WI38 (cell line): ENCODE results near the gene DDX24.

ENCODE experiments used
- H3K4me3 ChIP-seq: 2 replicates; pipeline ENCODE4 v1.5.1; 2011; ENCODE audit warnings: low read depth, mild to moderate bottlenecking, control low read depth, low read length
- TF ChIP-seq, protein P1 (sequence below): IDR thresholded peaks from 2 replicates; pipeline ENCODE4 v1.5.1; 2012; ENCODE audit warnings: low read depth, mild to moderate bottlenecking, control low read depth, low read length

DDX24 gene

DNA sequence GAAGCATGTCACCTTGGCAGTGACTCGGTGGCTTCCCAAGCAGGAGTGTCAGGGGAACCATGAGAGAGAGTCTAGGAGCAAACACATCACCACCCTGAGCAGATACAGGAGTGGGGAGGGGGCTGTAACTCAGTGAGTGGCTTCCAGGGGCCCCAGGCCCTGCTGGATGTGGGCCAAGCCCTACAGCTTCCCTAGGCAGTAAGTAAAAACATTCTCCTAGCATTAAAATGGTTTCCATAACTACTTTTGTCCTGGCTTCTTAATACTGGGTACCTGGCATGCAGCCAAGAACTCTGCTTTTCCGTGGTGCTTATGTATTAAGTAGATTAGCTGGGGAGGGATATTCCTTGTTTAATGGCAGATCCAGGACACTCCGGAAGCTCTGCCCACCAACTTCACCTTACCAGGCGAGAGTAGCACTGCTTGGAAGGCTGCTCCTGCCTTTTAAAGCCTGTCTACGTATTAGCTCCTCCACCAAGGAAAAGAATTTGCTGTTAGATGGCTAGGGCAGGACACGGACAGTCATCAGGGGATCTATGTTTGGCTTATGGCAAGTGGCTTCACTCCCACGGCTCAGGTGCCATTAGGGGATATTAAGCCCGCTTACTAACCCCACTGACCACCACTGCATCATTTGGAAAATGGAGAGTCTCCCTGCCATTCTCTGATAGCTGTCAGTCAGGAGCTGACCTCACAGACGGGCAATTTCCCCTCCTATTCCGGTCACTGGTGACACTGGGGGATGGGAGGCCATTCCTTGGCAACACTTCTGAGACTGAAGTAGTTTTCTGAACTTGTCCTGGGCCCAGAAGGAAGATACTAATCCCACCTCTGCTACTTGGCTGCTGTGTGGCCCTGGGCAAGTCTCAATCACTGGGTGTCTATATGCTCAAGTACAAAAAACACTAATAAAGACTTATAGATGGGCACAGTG lies 32.0 kb downstream of the DDX24 start:
- no peak overlapping the region for H3K4me3 ChIP-seq
- TF ChIP-seq, protein P1, sequence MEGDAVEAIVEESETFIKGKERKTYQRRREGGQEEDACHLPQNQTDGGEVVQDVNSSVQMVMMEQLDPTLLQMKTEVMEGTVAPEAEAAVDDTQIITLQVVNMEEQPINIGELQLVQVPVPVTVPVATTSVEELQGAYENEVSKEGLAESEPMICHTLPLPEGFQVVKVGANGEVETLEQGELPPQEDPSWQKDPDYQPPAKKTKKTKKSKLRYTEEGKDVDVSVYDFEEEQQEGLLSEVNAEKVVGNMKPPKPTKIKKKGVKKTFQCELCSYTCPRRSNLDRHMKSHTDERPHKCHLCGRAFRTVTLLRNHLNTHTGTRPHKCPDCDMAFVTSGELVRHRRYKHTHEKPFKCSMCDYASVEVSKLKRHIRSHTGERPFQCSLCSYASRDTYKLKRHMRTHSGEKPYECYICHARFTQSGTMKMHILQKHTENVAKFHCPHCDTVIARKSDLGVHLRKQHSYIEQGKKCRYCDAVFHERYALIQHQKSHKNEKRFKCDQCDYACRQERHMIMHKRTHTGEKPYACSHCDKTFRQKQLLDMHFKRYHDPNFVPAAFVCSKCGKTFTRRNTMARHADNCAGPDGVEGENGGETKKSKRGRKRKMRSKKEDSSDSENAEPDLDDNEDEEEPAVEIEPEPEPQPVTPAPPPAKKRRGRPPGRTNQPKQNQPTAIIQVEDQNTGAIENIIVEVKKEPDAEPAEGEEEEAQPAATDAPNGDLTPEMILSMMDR = no peak

GRCh38 chr14:94047581-94047980 lies 33.4 kb downstream of the DDX24 start:
- TF ChIP-seq, protein P1 = no peak
- no peak overlapping the region for H3K4me3 ChIP-seq

GRCh38 chr14:94046696-94047250 lies 34.2 kb downstream of the DDX24 start:
- H3K4me3 ChIP-seq = no peak overlapping the region
- TF ChIP-seq, protein P1 = no peak

DNA sequence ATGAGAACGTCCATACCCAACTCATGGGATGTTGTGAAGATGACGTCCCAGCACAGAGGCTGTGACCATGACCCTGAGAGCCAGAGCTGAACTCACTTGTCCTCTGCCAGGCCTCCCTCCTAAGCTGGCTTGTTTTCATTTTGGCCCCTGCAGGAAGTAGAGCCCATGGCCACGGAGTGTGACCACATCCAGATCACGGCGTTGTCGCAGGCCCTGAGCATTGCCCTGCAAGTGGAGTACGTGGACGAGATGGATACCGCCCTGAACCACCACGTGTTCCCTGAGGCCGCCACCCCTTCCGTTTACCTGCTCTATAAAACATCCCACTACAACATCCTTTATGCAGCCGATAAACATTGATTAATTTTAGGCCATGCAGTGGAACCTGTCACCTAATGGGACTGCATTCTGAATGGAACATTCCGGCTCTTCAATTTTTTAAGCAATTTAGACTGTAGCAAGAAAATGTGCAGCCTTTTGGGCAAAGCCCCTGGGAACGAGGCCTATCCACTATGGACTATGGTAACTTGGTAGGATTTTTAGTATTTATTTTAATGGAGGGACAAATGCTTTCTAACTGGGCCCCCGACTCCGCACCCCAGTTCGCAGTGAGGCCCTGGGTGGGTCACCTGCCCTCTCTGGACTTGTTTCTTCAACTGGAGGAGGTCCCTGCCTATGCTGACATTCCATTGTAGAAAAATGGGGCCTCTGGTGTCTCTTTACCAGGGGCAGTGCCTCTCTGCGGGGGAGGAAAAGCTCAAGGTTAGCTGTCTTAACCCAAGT lies 35.2 kb downstream of the DDX24 start:
- TF ChIP-seq, protein P1 = no peak

GRCh38 chr14:94045101-94045500 lies 35.9 kb downstream of the DDX24 start:
- no peak overlapping the region for H3K4me3 ChIP-seq
- TF ChIP-seq, protein P1 = no peak

More for the DNA sequence above, 35.2 kb downstream of the DDX24 start:
- H3K4me3 ChIP-seq = no peak overlapping the region

DNA sequence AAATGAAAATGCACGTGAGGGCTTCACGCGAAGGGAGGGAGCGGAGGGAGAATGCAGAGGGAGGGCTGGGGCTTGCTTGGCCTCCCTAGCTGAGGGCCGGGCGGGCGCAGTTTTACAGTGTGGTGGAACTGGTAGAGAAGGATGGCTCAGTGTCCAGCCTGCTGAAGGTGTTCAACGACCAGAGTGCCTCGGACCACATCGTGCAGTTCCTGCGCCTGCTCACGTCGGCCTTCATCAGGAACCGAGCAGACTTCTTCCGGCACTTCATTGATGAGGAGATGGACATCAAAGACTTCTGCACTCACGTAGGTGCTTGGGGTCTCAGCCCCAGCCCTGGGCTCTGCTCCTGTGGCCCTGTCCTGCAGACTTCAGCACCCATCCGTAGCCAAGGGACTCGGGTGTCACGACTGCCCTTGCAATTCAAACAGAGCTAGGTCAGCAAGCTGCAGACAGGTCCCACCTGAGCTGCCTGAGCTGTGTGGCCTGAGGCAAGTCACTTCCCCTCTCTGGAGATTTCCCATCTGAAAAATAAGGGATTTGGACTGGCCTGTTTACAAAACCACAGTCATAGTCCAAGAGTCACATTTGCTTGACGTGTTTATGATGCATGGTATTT lies 36.4 kb downstream of the DDX24 start:
- TF ChIP-seq, protein P1 = no peak
- H3K4me3 ChIP-seq = no peak overlapping the region
